NT2/D1 (cell line): ENCODE results near the gene MAOA.

Experiments
- DNase-seq: peaks from one replicate; pipeline ENCODE4 v3.0.0-alpha.2; 2011; ENCODE audit warnings: low read depth, low spot score
- H3K27me3 ChIP-seq: 2 replicates; pipeline ENCODE4 v1.6.0; 2011; ENCODE audit warnings: mild to moderate bottlenecking; ENCODE audit not compliant: insufficient read length, insufficient read depth
- H3K36me3 ChIP-seq: 2 replicates; pipeline ENCODE4 v1.6.1; 2011; ENCODE audit warnings: mild to moderate bottlenecking, low read length, mixed read lengths; ENCODE audit not compliant: insufficient read depth, insufficient read length
- H3K4me1 ChIP-seq: 2 replicates; pipeline ENCODE4 v1.5.1; 2011; ENCODE audit not compliant: insufficient read depth, insufficient read length
- H3K4me3 ChIP-seq: 2 replicates; pipeline ENCODE4 v1.5.1; 2011; ENCODE audit warnings: low read depth; ENCODE audit not compliant: insufficient read length
- H3K9ac ChIP-seq: 2 replicates; pipeline ENCODE4 v1.6.0; 2011; ENCODE audit warnings: low read depth; ENCODE audit not compliant: insufficient read length
- H3K9me3 ChIP-seq: 2 replicates; pipeline ENCODE4 v1.5.1; 2011; ENCODE audit warnings: mild to moderate bottlenecking, low read length; ENCODE audit not compliant: insufficient read depth
- SUZ12 ChIP-seq: IDR thresholded peaks from 2 replicates; pipeline ENCODE4 v1.6.1; 2011; ENCODE audit not compliant: insufficient read length, insufficient read depth; ENCODE audit errors: extremely low read depth
- YY1 ChIP-seq: IDR thresholded peaks from 2 replicates; pipeline ENCODE4 v1.6.1; 2011; ENCODE audit not compliant: insufficient read length, insufficient read depth
- ZNF274 ChIP-seq: IDR thresholded peaks from 2 replicates; pipeline ENCODE4 v1.6.1; 2011; ENCODE audit warnings: mild to moderate bottlenecking, low read depth, low read length

MAOA gene

DNA sequence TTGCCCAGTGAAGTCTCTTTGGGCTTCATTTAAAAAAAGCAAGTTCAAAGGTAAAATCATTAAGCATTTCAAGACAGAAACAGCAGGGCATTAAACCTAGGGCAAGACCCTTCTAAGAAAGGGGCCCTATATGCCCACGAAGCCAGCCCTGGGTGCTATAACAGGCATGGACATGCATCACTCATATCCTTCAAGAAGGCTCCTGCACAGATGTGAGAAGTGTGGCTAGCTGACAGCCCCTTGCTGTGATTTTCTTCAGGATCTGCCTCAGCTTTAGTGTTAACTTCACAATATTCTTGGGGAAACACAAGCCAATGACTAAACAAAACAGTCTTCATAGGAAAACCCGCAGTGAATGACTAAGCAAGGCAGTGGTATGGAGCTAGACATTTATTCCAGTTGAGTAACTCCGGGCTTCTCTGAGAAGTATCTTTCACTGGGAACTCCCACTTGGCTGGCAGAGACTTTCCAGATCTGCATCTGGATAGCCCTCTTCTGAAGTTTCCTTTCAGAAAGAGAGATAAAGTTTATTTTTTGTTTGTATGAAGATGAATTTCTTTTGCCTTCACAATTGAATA, 11.9 kb upstream of the MAOA start:
- no peaks in the 10 kb centered on the region for H3K9me3 ChIP-seq
- H3K4me3 ChIP-seq, result no peak overlapping the region
- H3K4me1 ChIP-seq, result no peaks in the 10 kb centered on the region
- H3K36me3 ChIP-seq, result no peaks in the 10 kb centered on the region
- no peak for TF ChIP-seq SUZ12
- TF ChIP-seq YY1, result no peak
- no peak for TF ChIP-seq ZNF274
- H3K9ac ChIP-seq, result no peak overlapping the region
- no peak for DNase-seq
- H3K27me3 ChIP-seq, result no peaks in the 10 kb centered on the region

DNA sequence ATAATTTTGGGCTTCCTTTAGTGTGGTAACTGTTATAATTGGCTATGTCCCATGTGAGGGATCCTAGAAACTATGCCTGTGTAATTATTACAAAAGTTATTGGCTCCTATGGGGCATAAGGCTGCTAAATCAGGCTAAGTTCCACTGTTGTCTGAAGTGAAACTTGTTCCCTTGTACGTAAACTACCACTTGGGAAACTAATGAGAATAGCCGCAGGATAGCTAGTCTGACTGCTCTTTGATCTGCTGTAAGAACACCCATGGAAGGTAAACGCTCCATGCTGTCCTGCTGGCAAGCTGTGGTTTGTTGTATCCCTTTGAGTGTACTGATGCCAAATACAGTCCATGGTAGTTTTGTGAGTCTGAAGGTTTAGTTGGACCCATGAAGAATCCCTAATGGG, 9.3 kb upstream of the MAOA start:
- Histone ChIP-seq H3K9ac (no peak overlapping the region), H3K4me3 (no peak overlapping the region), H3K36me3 (no peaks in the 10 kb centered on the region), H3K9me3 (no peaks in the 10 kb centered on the region), H3K4me1 (no peaks in the 10 kb centered on the region), H3K27me3 (no peaks in the 10 kb centered on the region)
- no peak for DNase-seq
- no peak for TF ChIP-seq SUZ12
- no peak for TF ChIP-seq YY1
- TF ChIP-seq ZNF274, result no peak

DNA sequence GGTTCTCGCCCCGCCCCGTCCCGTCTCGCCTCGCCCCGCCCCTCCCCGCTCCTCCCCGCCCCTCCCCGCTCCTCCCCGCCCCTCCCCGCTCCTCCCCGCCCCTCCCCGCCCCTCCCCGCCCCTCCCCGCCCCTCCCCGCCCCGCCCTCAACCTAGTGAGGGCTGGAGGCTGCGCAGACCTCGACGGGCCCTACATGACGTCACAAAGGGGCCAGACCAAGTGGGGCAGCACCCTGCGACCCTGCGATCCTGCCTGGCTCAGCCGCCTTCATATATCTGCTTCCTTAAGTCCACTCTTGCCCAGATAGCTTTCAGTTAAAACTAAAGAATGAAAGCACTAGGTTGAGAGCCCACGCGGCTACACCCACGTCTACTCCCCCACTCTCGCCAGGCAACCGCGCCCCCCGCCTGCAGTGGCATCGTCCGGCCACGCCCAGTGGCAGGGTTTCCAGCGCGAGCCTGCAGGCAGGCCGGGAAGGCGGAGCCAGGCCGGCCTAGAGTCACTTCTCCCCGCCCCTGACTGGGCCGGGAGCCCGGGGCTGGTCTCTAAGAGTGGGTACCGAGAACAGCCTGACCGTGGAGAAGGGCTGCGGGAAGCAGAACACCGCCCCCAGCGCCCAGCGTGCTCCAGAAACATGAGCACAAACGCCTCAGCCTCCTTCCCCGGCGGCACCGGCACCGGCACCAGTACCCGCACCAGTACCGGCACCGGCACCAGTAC, 1.5 kb upstream of the MAOA start:
- no peaks in the 10 kb centered on the region for H3K4me1 ChIP-seq
- DNase-seq, result peak; percentile 82
- no peaks in the 10 kb centered on the region for H3K9me3 ChIP-seq
- H3K4me3 ChIP-seq, result peak overlapping the region; percentile 66
- no peaks in the 10 kb centered on the region for H3K36me3 ChIP-seq
- TF ChIP-seq SUZ12 (no peak), YY1 (no peak), ZNF274 (no peak)
- peak overlapping the region; percentile 72 for H3K9ac ChIP-seq
- peaks cover 17% of the 10 kb centered on the region for H3K27me3 ChIP-seq

DNA sequence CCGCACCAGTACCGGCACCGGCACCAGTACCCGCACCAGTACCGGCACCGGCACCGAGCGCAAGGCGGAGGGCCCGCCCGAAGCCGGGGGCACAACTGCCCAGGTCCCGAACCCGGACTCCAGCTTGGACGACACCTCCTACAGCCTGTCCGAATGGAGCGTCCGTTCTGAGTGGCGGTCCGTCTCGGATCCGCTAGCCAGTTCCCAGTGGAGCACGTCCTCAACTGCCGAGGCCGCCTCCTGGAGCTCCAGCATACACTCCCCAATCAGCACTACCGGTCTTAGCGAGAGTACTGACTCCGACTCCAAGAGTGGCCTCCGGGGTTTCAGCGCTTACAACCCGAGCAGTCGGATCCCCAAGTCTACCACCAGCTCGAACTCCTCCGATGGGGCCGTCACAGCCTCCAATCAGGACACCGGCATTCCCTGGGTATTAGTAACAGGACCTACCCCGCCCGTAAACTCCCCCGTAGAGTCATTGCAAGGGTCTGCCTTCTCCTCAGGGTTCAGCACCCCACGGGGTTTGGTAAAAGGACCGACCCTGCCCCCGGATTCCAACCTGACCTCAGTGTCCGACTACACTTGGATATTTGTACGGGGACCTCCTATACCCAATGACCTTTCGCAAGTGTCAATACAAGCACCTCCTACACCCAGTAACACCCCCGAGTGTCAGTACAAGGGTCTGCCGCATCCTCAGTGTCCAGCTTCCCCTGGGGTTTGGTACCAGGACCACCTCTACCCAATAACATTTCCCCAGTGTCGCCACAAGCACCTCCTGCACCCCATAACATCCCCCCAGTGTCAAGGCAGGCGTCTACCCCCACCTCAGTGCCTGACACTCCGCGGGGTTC, 721 bp upstream of the MAOA start:
- H3K9ac ChIP-seq, result peak overlapping the region; percentile 67
- no peak for DNase-seq
- peaks cover 17% of the 10 kb centered on the region for H3K27me3 ChIP-seq

DNA sequence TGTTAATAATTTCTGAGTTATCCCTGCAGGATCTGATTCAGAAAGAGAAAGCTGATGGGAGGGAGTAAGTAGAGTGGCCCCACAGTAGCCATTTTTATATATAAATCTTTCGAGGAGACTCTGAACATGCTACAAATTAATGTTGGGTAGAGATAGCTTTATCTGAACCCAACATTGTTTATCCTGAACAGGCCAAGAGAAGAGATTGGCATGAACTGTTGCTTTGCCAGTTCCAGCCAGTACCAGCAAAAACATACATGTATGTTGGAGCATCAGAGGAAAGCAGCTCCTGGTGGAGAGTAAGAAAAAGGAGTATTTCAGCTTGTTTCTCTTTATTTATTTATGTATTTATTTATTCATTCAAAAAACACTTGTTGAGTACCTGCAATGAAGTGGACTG, 1.6 kb downstream of the MAOA start:
- no peaks in the 10 kb centered on the region for H3K36me3 ChIP-seq
- H3K4me1 ChIP-seq, result no peaks in the 10 kb centered on the region
- H3K9me3 ChIP-seq, result no peaks in the 10 kb centered on the region
- peaks cover 17% of the 10 kb centered on the region for H3K27me3 ChIP-seq
- TF ChIP-seq ZNF274, result no peak
- TF ChIP-seq YY1, result no peak
- no peak for TF ChIP-seq SUZ12
- no peak overlapping the region for H3K9ac ChIP-seq
- no peak overlapping the region for H3K4me3 ChIP-seq
- no peak for DNase-seq

More for the DNA sequence above, 721 bp upstream of the MAOA start:
- H3K9me3 ChIP-seq, result no peaks in the 10 kb centered on the region
- H3K4me1 ChIP-seq, result no peaks in the 10 kb centered on the region
- peak overlapping the region; percentile 66 for H3K4me3 ChIP-seq
- no peak for TF ChIP-seq ZNF274
- TF ChIP-seq SUZ12, result no peak
- no peak for TF ChIP-seq YY1
- H3K36me3 ChIP-seq, result no peaks in the 10 kb centered on the region

DNA sequence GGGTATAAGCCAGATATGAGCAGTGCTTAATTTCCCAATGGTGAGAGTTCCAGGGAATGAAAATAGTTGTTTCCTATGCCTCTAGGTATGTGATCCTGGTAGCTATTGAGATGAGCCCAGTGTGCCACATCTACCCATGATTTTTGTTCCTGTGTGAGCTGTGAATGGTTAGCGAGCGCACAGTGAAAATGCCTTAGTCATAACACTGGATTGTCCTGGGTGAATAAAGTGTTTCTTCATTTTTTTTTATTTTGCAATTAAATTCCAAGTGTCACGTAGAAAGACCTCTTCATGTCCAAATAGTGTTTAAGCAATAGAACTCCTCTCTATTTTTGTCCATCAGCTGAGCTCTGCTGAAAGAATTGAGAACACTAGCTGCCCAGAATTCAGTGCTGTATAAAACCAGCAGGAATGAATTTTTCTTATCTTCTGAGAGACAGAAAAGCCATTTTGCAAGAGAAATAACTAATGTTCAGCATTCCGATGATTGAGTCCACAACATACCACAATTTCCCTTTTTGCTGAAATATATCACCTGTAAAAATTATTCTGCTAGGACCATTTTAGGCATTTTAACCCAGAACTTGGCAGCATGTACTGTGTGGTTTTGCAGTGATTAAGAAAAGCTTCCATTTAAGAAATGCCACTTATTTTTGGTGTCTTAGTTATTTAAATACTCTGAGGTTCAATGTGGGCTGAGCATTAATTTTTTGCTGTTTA, 5.6 kb downstream of the MAOA start:
- Histone ChIP-seq H3K36me3 (no peaks in the 10 kb centered on the region), H3K9me3 (no peaks in the 10 kb centered on the region), H3K27me3 (peaks cover 4% of the 10 kb centered on the region), H3K9ac (no peak overlapping the region), H3K4me3 (no peak overlapping the region), H3K4me1 (no peaks in the 10 kb centered on the region)
- no peak for DNase-seq
- TF ChIP-seq SUZ12, result no peak
- no peak for TF ChIP-seq YY1
- no peak for TF ChIP-seq ZNF274

DNA sequence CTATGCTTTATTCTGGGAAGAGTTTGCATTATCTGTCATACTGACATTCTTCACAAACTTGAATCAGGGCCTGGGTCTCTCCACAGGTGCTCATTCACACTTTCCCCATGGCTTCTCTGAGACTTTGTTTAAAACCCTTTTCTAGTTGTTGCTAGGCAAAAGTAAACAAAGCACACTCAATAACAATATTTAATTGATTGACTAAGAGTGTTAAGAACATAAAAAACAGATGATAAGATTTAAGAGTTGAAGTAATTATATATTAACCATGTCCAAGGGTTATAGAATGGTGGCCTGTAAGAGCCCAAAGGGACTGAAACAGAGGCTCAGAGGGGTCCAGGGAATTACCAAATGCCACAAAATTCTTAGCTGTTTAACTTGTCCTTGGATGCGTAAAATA, 7.1 kb downstream of the MAOA start:
- Histone ChIP-seq H3K27me3 (no peaks in the 10 kb centered on the region), H3K4me1 (no peaks in the 10 kb centered on the region), H3K4me3 (no peak overlapping the region), H3K36me3 (no peaks in the 10 kb centered on the region), H3K9me3 (no peaks in the 10 kb centered on the region), H3K9ac (no peak overlapping the region)
- no peak for TF ChIP-seq ZNF274
- no peak for TF ChIP-seq SUZ12
- TF ChIP-seq YY1, result no peak
- DNase-seq, result no peak
